ENCODE measurements around the gene TLX2.

- TF ChIP-seq CTCF (IDR thresholded peaks at IDR 0.05) (no peak), EZH2 (IDR thresholded peaks at IDR 0.05) (no peak), EZH2phosphoT487 (IDR thresholded peaks at IDR 0.05) (no peak)
Measured at GRCh38 chr2:74535440-74535965, 21.3 kb downstream of the TLX2 start.
